Stimulated activated CD8-positive, alpha-beta memory T cell treated with anti-CD3 and anti-CD28 coated beads, Interleukin-4, amount 100 ng/mL, for 48 hours (primary cell): ENCODE measurements around the gene CHST13.

Source experiments
- DNase-seq: peaks from one replicate; pipeline ENCODE4 v3.0.0-alpha.2; 2020

CHST13 gene

GRCh38 chr3:126542340-126543241 is 18.6 kb downstream of the CHST13 start:
- no peak for DNase-seq

GRCh38 chr3:126543457-126544061 is 19.6 kb downstream of the CHST13 start:
- DNase-seq, result peak; percentile 18

- peak; percentile 11 for DNase-seq
Measured at GRCh38 chr3:126544596-126545281, 20.8 kb downstream of the CHST13 start.

GRCh38 chr3:126545544-126545943 is 21.6 kb downstream of the CHST13 start:
- peak; percentile 11 for DNase-seq

GRCh38 chr3:126546013-126546412 is 22.1 kb downstream of the CHST13 start:
- no peak for DNase-seq

GRCh38 chr3:126546549-126547239 is 22.7 kb downstream of the CHST13 start:
- DNase-seq, result peak; percentile 3

GRCh38 chr3:126547721-126548120 is 23.8 kb downstream of the CHST13 start:
- peak; percentile 3 for DNase-seq

GRCh38 chr3:126548556-126549466 is 24.9 kb downstream of the CHST13 start:
- DNase-seq, result peak; percentile 7

- peak; percentile 8 for DNase-seq
Measured at GRCh38 chr3:126549861-126550487, 26.0 kb downstream of the CHST13 start.

- no peak for DNase-seq
Measured at GRCh38 chr3:126550488-126551051, 26.6 kb downstream of the CHST13 start.

GRCh38 chr3:126551121-126551838 is 27.3 kb downstream of the CHST13 start:
- DNase-seq, result peak; percentile 9

GRCh38 chr3:126551839-126552687 is 28.1 kb downstream of the CHST13 start:
- DNase-seq, result peak; percentile 7

GRCh38 chr3:126552688-126553283 is 28.8 kb downstream of the CHST13 start:
- peak; percentile 13 for DNase-seq

- peak; percentile 11 for DNase-seq
Measured at GRCh38 chr3:126553284-126554084, 29.5 kb downstream of the CHST13 start.

- peak; percentile 11 for DNase-seq
Measured at GRCh38 chr3:126554560-126555525, 30.9 kb downstream of the CHST13 start.

- DNase-seq, result peak; percentile 17
Measured at GRCh38 chr3:126555795-126556636, 32.1 kb downstream of the CHST13 start.
